K562 (cell line): ENCODE data around the gene ZNF407. TPM values are rescaled to one million over a fixed set of nuclear protein-coding genes. Genes with fewer than 3 reads are reported as not detected.

Source experiments
- GATA2 ChIP-seq: sonication (generic); formaldehyde crosslinking; IDR thresholded peaks from 2 replicates; pipeline ENCODE4 v1.4.0; 2020; ENCODE audit warnings: mild to moderate bottlenecking, missing genetic modification reagents
- HDAC3 ChIP-seq: fragments of 450-650 bp; IDR thresholded peaks from 2 replicates; pipeline ENCODE4 v1.6.1; 2018; ENCODE audit warnings: borderline replicate concordance, mild to moderate bottlenecking, moderate library complexity; ENCODE audit not compliant: partially characterized antibody
- NFIC ChIP-seq: fragments of 450-650 bp; IDR thresholded peaks from 2 replicates; pipeline ENCODE4 v1.6.1; 2017; ENCODE audit warnings: mild to moderate bottlenecking, inconsistent platforms
- SLC30A9 ChIP-seq: fragments of 250-450 bp; sonication (Bioruptor Pico); IDR thresholded peaks from 2 replicates; pipeline ENCODE4 v1.8.0; 2022; ENCODE audit warnings: mild to moderate bottlenecking, moderate library complexity
- TCF3 ChIP-seq: sonication (generic); formaldehyde crosslinking; IDR thresholded peaks from 2 replicates; pipeline ENCODE4 v1.4.0; 2020; ENCODE audit warnings: mild to moderate bottlenecking, missing genetic modification reagents
- U2AF2 ChIP-seq: fragments of 200-400 bp; formaldehyde crosslinking; optimal IDR thresholded peaks from 2 replicates; pipeline ENCODE3; 2017; ENCODE audit warnings: low read depth, mild to moderate bottlenecking, low read length
- ZNF318 ChIP-seq, 2 experiments: fragments of 450-650 bp; IDR thresholded peaks; 2 replicates each; pipeline ENCODE4 v1.6.1; 2016; ENCODE audit warnings: mild to moderate bottlenecking in 2 of 2, borderline replicate concordance in 1 of 2, low read depth in 1 of 2, moderate library complexity in 1 of 2
- polyA plus RNA-seq, 8 experiments: library from polyadenylated mRNA; depleted of rRNA in 4 of 8; stranded (reverse) in 5 of 8; unstranded in 3 of 8; fragments of >200 nt; fragmentation: Nextera tagmentation in 2 of 8; fragmentation: Illumina TruSeq in 1 of 8; extraction: Ambion mirVana in 2 of 8; extraction: Trizol in 1 of 8; gene quantifications; 2 replicates each; pipeline versions ENCODE4 v1.2.1 to v1.2.3, GENCODE V29; 2011 to 2014; ENCODE audit warnings: inconsistent platforms in 1 of 8, missing spikeins in 1 of 8
- total RNA-seq, 7 experiments: library from RNA; depleted of rRNA in 6 of 7; stranded (reverse); fragments of >200 nt in 6 of 7; fragmentation: Illumina TruSeq in 2 of 7; extraction: Trizol in 2 of 7; gene quantifications; 2 replicates each; pipeline versions ENCODE4 v1.2.1 to v1.2.3, GENCODE V29; 2011 to 2021; ENCODE audit warnings: low replicate concordance in 1 of 7

ZNF407 gene
- total and polyA plus RNA-seq, 9 of the 15 experiments (the other 6 are each of a cell fraction or from before 2014, with no cell fraction given), result 0.21 to 5.4 (median 2.3) TPM

- TF ChIP-seq GATA2 (CRISPR knock-in tag) (no peak), SLC30A9 (CRISPR knock-in tag) (no peak), HDAC3 (no peak), TCF3 (no peak), U2AF2 (no peak), NFIC (no peak), ZNF318 (IDR thresholded peaks at IDR 0.05; ENCODE audit: borderline replicate concordance in 1 of 2, low read depth in 1 of 2) (no peak)
These were observed 170.4 kb downstream of the ZNF407 start (continued) for GRCh38 chr18:74768096-74768495.
